DMS 273 (cell line): ENCODE data around the gene ZNF497.

Experiments used
- DNase-seq: peaks from one replicate; lab custom pipeline; 2025; ENCODE audit not compliant: unreplicated experiment; lab: John Stamatoyannopoulos, UW

The ZNF497 gene

GRCh38 chr19:58367698-58368454, 5.3 kb upstream of the ZNF497 start:
- no peak for DNase-seq

- DNase-seq: no peak
Measured at GRCh38 chr19:58366585-58367430, 4.3 kb upstream of the ZNF497 start.

- no peak for DNase-seq
Measured at GRCh38 chr19:58364146-58364545, 1.6 kb upstream of the ZNF497 start.

GRCh38 chr19:58361900-58362271, 665 bp downstream of the ZNF497 start:
- peak; percentile 83 for DNase-seq

GRCh38 chr19:58357481-58358145, 4.9 kb downstream of the ZNF497 start:
- DNase-seq: no peak

- no peak for DNase-seq
Measured at GRCh38 chr19:58356766-58357480, 5.6 kb downstream of the ZNF497 start.

GRCh38 chr19:58355908-58356765, 6.4 kb downstream of the ZNF497 start:
- DNase-seq: no peak

- no peak for DNase-seq
Measured at GRCh38 chr19:58355215-58355796, 7.2 kb downstream of the ZNF497 start.

GRCh38 chr19:58354478-58355030, 8.0 kb downstream of the ZNF497 start:
- DNase-seq: no peak

- DNase-seq: no peak
Measured at GRCh38 chr19:58353717-58354477, 8.7 kb downstream of the ZNF497 start.

- DNase-seq: no peak
Measured at GRCh38 chr19:58352760-58353671, 9.5 kb downstream of the ZNF497 start, which contains the start of gene A1BG. Gene A1BG (minus strand): TSS chr19:58353492. CDS start chr19:58353437, 55 bp downstream.

GRCh38 chr19:58351990-58352755, 10.4 kb downstream of the ZNF497 start:
- DNase-seq: no peak

- DNase-seq: no peak
Measured at GRCh38 chr19:58351558-58351878, 11.0 kb downstream of the ZNF497 start.

GRCh38 chr19:58350871-58351557, 11.5 kb downstream of the ZNF497 start:
- no peak for DNase-seq

- no peak for DNase-seq
Measured at GRCh38 chr19:58350001-58350861, 12.3 kb downstream of the ZNF497 start.
